Left lung (tissue), 10 donors: ENCODE results near the gene TTLL10. TPM values are rescaled to one million over a fixed set of nuclear protein-coding genes. Genes with fewer than 3 reads are reported as not detected.
A peak's percentile ranks its signal among the peaks of the same experiment; 100 is the strongest.

ENCODE experiments used
- ATAC-seq: fragments of 200-7000 bp; cut with Tn5 transposase; one replicate; pipeline ENCODE4 v1.9.1; 2020; ENCODE audit warnings: moderate library complexity
- DNase-seq, 4 donors: peaks; one replicate each; pipeline ENCODE4 v3.0.0-alpha.2; 2013 to 2020
- H3K27ac ChIP-seq, 2 donors: fragments of 200-600 bp; sonication (generic) in 1 of 2; one replicate each; pipeline versions ENCODE4 v1.5.0 to v1.8.0; 2020 to 2021
- H3K27me3 ChIP-seq, 2 donors: fragments of 200-600 bp; sonication (generic) in 1 of 2; one replicate each; pipeline versions ENCODE4 v1.5.0 to v1.8.0; 2020 to 2021
- H3K36me3 ChIP-seq, 2 donors: fragments of 200-600 bp; sonication (generic) in 1 of 2; one replicate each; pipeline versions ENCODE4 v1.5.0 to v1.8.0; 2020 to 2021
- H3K4me1 ChIP-seq, 2 donors: fragments of 200-600 bp; one replicate each; pipeline ENCODE4 v1.8.0; 2021
- H3K4me3 ChIP-seq, 2 donors: fragments of 200-600 bp; sonication (generic) in 1 of 2; one replicate each; pipeline versions ENCODE4 v1.5.0 to v1.8.0; 2020 to 2021; ENCODE audit warnings: mild to moderate bottlenecking in 1 of 2
- H3K9me3 ChIP-seq, 2 donors: fragments of 200-600 bp; sonication (generic) in 1 of 2; one replicate each; pipeline versions ENCODE4 v1.5.0 to v1.8.0; 2020 to 2021
- CTCF ChIP-seq, 2 donors: fragments of 200-600 bp; sonication (generic) in 1 of 2; IDR thresholded peaks; one replicate each; pipeline versions ENCODE4 v1.5.0 to v1.8.0; 2021; ENCODE audit warnings: antibody characterized with exemption in 2 of 2
- intact Hi-C, 2 donors: fragments of 100-400 bp; cut with DNase I; formaldehyde crosslinking; loops; one replicate each; pipeline versions ENCODE4 v1.11.2 to v1.14.2; 2022
- polyA plus RNA-seq, 6 donors: library from polyadenylated mRNA; unstranded; fragments of 120-200 nt; gene quantifications; one replicate each; pipeline ENCODE4 v1.2.1, GENCODE V29; 2013; ENCODE audit not compliant: insufficient read length in 6 of 6
- total RNA-seq, 2 donors: library from RNA; stranded (reverse); fragmentation: NEBNext Ultra II Directional; extraction: Animal tissue kit (Norgen Biotek cat#: 25700); gene quantifications; one replicate each; pipeline ENCODE4 v1.2.1, GENCODE V29; 2021
- donor health status: DM: no; HTN: yes; CAD: no.
- donor health status: DM: no; HTN: no; CAD: no.

The TTLL10 gene
- total and polyA plus RNA-seq, 8 donors = 0.17 to 4.6 (median 1.7) TPM

DNA sequence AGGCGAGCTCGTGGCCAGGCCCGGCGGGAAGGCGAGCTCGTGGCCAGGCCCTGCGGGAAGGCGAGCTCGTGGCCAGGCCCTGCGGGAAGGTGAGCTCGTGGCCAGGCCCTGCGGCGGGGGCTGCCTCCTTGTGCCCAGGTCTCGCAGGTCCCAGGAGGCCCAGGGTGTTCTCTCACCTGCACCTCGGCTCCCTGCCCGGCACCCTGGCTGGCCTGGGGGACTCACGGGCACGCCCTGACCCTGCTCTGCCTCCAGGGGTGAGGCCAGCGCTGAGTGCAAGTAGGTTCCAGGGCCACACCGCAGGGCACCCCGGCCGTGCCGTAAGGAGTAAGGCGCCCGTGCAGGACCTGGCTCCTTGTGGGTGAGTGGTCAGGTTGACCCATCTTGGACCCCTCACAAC is 53.7 kb downstream of the TTLL10 start:
- peaks cover 0 to 72% of the 10 kb centered on the region in 2 donors for H3K36me3 ChIP-seq
- H3K27ac ChIP-seq = no peak overlapping the region
- intact Hi-C loops = no loop called here
- H3K27me3 ChIP-seq = no peaks in the 10 kb centered on the region
- DNase-seq (no peak), ATAC-seq (no peak)
- no peaks in the 10 kb centered on the region for H3K9me3 ChIP-seq
- no peak for TF ChIP-seq CTCF (IDR thresholded peaks at IDR 0.05)
- H3K4me3 ChIP-seq = no peak overlapping the region
- peaks cover 0 to 27% of the 10 kb centered on the region in 2 donors for H3K4me1 ChIP-seq

GRCh38 chr1:1228187-1228586 is 54.5 kb downstream of the TTLL10 start:
- TF ChIP-seq CTCF (IDR thresholded peaks at IDR 0.05) = no peak
- Histone ChIP-seq H3K27me3 (no peaks in the 10 kb centered on the region), H3K4me1 (peaks cover 5 to 35% of the 10 kb centered on the region in 2 donors), H3K9me3 (no peaks in the 10 kb centered on the region), H3K27ac (no peak overlapping the region), H3K36me3 (peaks cover 0 to 64% of the 10 kb centered on the region in 2 donors), H3K4me3 (no peak overlapping the region)
- DNase-seq (no peak), ATAC-seq (no peak)
- intact Hi-C loops = no loop called here

DNA sequence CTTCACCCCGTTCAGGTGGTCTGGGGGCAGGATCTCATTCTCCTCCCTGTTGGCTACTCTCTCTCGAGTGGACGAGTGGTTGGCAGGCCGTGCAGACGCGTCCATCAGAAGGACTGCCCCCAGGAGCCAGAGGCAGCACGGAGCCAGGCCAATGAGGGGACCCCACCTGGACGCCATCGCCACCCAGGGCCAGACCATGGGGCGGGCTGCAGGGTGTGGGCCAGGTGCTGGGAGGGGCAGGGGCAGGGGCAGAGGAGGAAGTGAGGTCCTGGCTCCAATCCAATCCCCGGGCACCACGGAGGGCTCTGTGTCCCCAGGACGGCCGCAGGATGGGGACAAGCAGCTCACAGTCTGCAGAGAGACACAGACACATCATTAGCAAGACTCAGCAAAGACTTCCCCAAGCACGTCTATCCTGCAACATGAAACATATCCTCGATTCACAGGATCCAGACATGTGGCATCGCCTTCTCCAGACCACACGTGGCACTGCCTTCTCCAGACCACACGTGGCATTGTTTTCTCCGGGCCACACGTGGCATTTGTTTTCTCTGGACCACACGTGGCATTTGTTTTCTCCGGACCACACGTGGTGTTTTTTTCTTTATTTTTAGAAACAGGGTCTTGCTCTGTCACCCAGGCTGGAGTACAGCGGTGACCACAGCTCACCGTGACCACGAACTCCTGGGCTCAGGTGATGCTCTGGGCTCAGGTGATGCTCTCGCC is 55.1 kb downstream of the TTLL10 start:
- Histone ChIP-seq H3K4me1 (peaks cover 5 to 40% of the 10 kb centered on the region in 2 donors), H3K27me3 (no peaks in the 10 kb centered on the region), H3K27ac (no peak overlapping the region), H3K9me3 (no peaks in the 10 kb centered on the region), H3K4me3 (no peak overlapping the region), H3K36me3 (peaks cover 0 to 58% of the 10 kb centered on the region in 2 donors)
- ATAC-seq = no peak
- intact Hi-C loops = no loop called here
- DNase-seq = no peak
- TF ChIP-seq CTCF (IDR thresholded peaks at IDR 0.05) = no peak

DNA sequence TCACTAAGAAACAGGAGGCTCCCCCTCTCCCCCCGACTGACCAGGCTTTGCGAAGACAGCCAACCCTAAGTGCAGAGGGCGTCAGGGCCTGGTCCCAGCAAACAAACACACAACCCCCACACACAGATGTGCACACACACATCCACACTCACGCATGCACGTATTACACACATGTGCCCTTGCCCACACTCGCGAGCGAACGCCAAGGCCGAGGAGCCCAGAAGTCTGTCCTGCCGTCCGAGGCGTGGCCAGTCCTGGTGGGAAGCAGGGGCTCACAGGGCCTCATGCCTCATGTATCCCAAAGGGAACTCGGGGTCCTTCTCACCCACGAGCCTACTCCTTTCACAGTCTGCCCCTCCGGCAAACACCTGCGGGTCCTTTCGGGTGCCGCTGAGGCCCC is 56.1 kb downstream of the TTLL10 start:
- DNase-seq = no peak
- Histone ChIP-seq H3K27me3 (no peaks in the 10 kb centered on the region), H3K4me1 (peaks cover 5 to 44% of the 10 kb centered on the region in 2 donors), H3K4me3 (peak overlapping the region in 1 of 2 donors; percentile 80), H3K27ac (no peak overlapping the region), H3K36me3 (peaks cover 0 to 53% of the 10 kb centered on the region in 2 donors), H3K9me3 (no peaks in the 10 kb centered on the region)
- ATAC-seq = no peak
- TF ChIP-seq CTCF (IDR thresholded peaks at IDR 0.05) = no peak
- intact Hi-C loops = no loop called here

DNA sequence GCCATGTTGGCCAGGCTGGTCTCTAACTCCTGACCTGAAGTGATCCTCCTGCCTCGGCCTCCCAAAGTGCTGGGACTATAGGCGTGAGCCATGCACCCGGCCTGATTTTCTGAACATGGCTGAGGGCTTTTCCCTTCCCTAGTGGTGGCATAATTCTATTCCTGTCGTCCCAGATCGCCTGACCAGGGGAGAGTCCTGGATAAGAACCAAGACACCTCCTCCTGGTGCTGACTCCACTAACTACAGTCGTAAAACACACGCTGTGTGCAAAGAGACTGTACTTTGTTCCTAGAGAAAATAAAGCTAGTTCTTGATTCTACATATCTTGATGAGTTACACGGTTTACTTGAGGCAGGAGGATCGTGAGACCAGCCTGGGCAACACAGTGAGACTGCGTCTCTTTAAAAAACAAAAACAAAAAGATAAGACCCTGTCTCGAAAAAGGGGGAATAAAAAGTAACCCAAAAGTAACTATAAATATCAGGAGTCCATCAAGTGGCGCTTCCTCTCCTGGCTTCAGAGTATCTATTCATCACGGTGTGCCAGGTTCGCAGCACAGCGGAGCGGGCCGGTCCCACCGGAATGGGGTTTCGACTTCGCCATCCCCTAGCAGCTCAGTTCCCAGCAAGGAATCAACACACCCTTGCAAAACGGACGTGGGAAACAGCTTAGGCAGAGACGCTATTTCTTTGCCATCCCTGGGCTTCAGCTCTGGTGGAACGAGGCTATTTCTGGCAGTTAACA is 57.1 kb downstream of the TTLL10 start:
- Histone ChIP-seq H3K9me3 (no peaks in the 10 kb centered on the region), H3K27ac (peak overlapping the region; percentile 88), H3K4me3 (peak overlapping the region; percentile 80 to 97), H3K36me3 (peaks cover 0 to 43% of the 10 kb centered on the region in 2 donors), H3K27me3 (no peaks in the 10 kb centered on the region), H3K4me1 (peaks cover 5 to 38% of the 10 kb centered on the region in 2 donors)
- TF ChIP-seq CTCF (IDR thresholded peaks at IDR 0.05) = no peak
- ATAC-seq (peak; percentile 1), DNase-seq (no peak)
- intact Hi-C loops = no loop called here
